ENCODE measurements around the gene XYLT1. TPM values are rescaled to one million over a fixed set of nuclear protein-coding genes. Genes with fewer than 3 reads are reported as not detected.

Gene XYLT1
- total RNA-seq, 1 experiment from 2014 or later = 25.0 TPM

DNA sequence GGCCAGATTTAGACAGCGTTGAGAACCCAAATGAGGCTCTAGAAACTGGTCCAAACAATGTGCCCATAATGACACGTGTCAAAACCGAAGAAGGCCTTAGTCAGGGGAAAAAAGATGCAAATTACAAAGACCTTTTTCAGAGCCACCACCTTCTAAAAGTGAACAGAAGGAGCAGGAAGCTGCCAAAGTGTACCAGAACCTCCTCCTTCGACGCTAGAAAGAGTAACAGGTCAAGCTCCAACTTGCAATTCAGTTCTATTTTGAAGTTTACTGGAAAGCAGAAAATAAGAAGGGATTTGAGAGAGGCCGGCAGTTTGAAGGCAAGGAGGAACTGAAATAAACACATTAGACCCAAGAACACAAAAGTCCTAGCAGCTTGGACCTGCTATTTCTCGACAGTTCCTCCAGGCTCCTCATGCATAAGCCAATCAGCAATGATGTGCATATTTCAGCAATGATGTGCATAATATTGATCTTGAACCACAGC, 61.8 kb downstream of the XYLT1 start (continued):
- no peak for TF ChIP-seq FOXP1 (CRISPR knock-in tag; IDR thresholded peaks at IDR 0.05; ENCODE audit: borderline replicate concordance)
- TF ChIP-seq, protein P1, sequence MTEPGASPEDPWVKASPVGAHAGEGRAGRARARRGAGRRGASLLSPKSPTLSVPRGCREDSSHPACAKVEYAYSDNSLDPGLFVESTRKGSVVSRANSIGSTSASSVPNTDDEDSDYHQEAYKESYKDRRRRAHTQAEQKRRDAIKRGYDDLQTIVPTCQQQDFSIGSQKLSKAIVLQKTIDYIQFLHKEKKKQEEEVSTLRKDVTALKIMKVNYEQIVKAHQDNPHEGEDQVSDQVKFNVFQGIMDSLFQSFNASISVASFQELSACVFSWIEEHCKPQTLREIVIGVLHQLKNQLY (CRISPR knock-in tag; IDR thresholded peaks at IDR 0.05) = no peak

DNA sequence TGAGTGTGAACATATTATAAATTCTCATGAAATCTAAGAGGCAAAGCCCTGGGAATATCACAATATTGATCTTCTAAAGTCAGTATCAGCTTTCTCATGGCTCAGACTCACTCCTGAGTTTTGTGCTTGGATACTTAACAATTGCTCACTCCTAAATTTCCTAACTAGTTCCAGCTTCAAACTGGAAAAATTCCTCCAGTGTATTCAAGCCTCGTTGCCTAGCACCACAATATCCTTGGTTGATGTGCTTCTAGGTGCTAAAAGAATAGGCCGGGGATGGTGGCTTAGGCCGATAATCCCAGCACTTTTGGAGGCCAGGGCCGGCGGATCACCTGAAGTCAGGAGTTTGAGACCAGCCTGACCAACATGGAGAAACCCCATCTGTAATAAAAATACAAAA, 62.5 kb downstream of the XYLT1 start:
- Mint-ChIP-seq H3K36me3 (peaks cover 13% of the 10 kb centered on the region), H3K9me3 (peaks cover 6% of the 10 kb centered on the region), H3K4me1 (peaks cover 37% of the 10 kb centered on the region), H3K27ac (no peak overlapping the region), H3K27me3 (ENCODE audit: low read depth) (no peaks in the 10 kb centered on the region), H3K4me3 (no peak overlapping the region)
- ATAC-seq (no peak), DNase-seq (ENCODE audit: low spot score) (no peak)
- no peak for TF ChIP-seq ELF4 (CRISPR knock-in tag; IDR thresholded peaks at IDR 0.05; ENCODE audit: low read depth)
- no peak for TF ChIP-seq AFF4 (CRISPR knock-in tag; IDR thresholded peaks at IDR 0.05; ENCODE audit: borderline replicate concordance)
- TF ChIP-seq, protein P2, sequence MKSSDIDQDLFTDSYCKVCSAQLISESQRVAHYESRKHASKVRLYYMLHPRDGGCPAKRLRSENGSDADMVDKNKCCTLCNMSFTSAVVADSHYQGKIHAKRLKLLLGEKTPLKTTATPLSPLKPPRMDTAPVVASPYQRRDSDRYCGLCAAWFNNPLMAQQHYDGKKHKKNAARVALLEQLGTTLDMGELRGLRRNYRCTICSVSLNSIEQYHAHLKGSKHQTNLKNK (CRISPR knock-in tag; IDR thresholded peaks at IDR 0.05) = no peak
- TF ChIP-seq ZNF232 (CRISPR knock-in tag; IDR thresholded peaks at IDR 0.05) = no peak
- no peak for TF ChIP-seq ATF2 (CRISPR knock-in tag; IDR thresholded peaks at IDR 0.05; ENCODE audit: borderline replicate concordance, low read depth)
- TF ChIP-seq, protein P3, sequence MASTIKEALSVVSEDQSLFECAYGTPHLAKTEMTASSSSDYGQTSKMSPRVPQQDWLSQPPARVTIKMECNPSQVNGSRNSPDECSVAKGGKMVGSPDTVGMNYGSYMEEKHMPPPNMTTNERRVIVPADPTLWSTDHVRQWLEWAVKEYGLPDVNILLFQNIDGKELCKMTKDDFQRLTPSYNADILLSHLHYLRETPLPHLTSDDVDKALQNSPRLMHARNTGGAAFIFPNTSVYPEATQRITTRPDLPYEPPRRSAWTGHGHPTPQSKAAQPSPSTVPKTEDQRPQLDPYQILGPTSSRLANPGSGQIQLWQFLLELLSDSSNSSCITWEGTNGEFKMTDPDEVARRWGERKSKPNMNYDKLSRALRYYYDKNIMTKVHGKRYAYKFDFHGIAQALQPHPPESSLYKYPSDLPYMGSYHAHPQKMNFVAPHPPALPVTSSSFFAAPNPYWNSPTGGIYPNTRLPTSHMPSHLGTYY (CRISPR knock-in tag; IDR thresholded peaks at IDR 0.05) = no peak
- TF ChIP-seq ATF6 (CRISPR knock-in tag; IDR thresholded peaks at IDR 0.05) = no peak
- TF ChIP-seq CDX4 (CRISPR knock-in tag; IDR thresholded peaks at IDR 0.05; ENCODE audit: borderline replicate concordance) = no peak
- TF ChIP-seq, protein P4, sequence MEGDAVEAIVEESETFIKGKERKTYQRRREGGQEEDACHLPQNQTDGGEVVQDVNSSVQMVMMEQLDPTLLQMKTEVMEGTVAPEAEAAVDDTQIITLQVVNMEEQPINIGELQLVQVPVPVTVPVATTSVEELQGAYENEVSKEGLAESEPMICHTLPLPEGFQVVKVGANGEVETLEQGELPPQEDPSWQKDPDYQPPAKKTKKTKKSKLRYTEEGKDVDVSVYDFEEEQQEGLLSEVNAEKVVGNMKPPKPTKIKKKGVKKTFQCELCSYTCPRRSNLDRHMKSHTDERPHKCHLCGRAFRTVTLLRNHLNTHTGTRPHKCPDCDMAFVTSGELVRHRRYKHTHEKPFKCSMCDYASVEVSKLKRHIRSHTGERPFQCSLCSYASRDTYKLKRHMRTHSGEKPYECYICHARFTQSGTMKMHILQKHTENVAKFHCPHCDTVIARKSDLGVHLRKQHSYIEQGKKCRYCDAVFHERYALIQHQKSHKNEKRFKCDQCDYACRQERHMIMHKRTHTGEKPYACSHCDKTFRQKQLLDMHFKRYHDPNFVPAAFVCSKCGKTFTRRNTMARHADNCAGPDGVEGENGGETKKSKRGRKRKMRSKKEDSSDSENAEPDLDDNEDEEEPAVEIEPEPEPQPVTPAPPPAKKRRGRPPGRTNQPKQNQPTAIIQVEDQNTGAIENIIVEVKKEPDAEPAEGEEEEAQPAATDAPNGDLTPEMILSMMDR (IDR thresholded peaks at IDR 0.05) = no peak
- CTCF ChIA-PET = interaction anchor here (1.2 kb wide), 1 partner anchor 170 kb away, joined by 3 read pairs; no protein-coding TSS in a partner anchor
- POLR2A ChIA-PET = no interaction called here
